K562 (cell line): ENCODE data around the gene SLC25A42. TPM values are rescaled to one million over a fixed set of nuclear protein-coding genes. Genes with fewer than 3 reads are reported as not detected.

Experiments
- ARHGAP35 ChIP-seq: fragments of 450-650 bp; IDR thresholded peaks from 2 replicates; pipeline ENCODE4 v1.6.1; 2018; ENCODE audit not compliant: partially characterized antibody
- ATF3 ChIP-seq, 2 experiments: fragments of 450-650 bp in 1 of 2; sonication (generic) in 1 of 2; formaldehyde crosslinking in 1 of 2; IDR thresholded peaks in 1 of 2; conservative IDR thresholded peaks in 1 of 2; 2 replicates each; pipeline versions ENCODE4 v1.6.1 to v1.8.1; 2016 to 2023; ENCODE audit warnings: mild to moderate bottlenecking in 2 of 2, moderate library complexity in 2 of 2, inconsistent platforms in 1 of 2, missing genetic modification reagents in 1 of 2
- BRD4 ChIP-seq: fragments of 200-600 bp; sonication (generic); IDR thresholded peaks from 2 replicates; pipeline ENCODE4 v1.6.1; 2017; ENCODE audit warnings: inconsistent platforms
- CBFA2T2 ChIP-seq: fragments of 450-650 bp; conservative IDR thresholded peaks from 2 replicates; pipeline ENCODE4 v1.6.1; 2017; ENCODE audit warnings: mild to moderate bottlenecking
- DDX20 ChIP-seq: fragments of 450-650 bp; IDR thresholded peaks from 2 replicates; pipeline ENCODE4 v1.6.1; 2016; ENCODE audit warnings: missing genetic modification characterization, low read depth, mild to moderate bottlenecking, missing compliant biosample characterization, moderate library complexity
- ETV5 ChIP-seq: sonication (generic); formaldehyde crosslinking; IDR thresholded peaks from 2 replicates; pipeline ENCODE4 v1.4.0; 2020; ENCODE audit warnings: low read depth, mild to moderate bottlenecking, missing genetic modification reagents
- GTF2F1 ChIP-seq: IDR thresholded peaks from 2 replicates; pipeline ENCODE4 v1.6.1; 2011; ENCODE audit warnings: low read depth, low read length, improper control_type of control experiment
- MEF2D ChIP-seq: conservative IDR thresholded peaks from 2 replicates; pipeline ENCODE4 v1.6.1; 2016; ENCODE audit warnings: low read depth, missing genetic modification characterization, missing compliant biosample characterization
- RBM22 ChIP-seq: fragments of 200-400 bp; formaldehyde crosslinking; IDR thresholded peaks from 2 replicates; pipeline ENCODE4 v1.6.1; 2018; ENCODE audit warnings: low read length, low read depth; ENCODE audit not compliant: poor library complexity, severe bottlenecking
- SP2 ChIP-seq: IDR thresholded peaks from 2 replicates; pipeline ENCODE4 v1.6.1; 2011; ENCODE audit warnings: mild to moderate bottlenecking, low read depth, low read length, moderate library complexity; ENCODE audit not compliant: poor library complexity, severe bottlenecking; ENCODE audit errors: extremely low read depth
- TAF9B ChIP-seq: fragments of 450-650 bp; IDR thresholded peaks from 2 replicates; pipeline ENCODE4 v1.6.1; 2018; ENCODE audit warnings: mild to moderate bottlenecking; ENCODE audit not compliant: partially characterized antibody
- TCF3 ChIP-seq: sonication (generic); formaldehyde crosslinking; IDR thresholded peaks from 2 replicates; pipeline ENCODE4 v1.4.0; 2020; ENCODE audit warnings: mild to moderate bottlenecking, missing genetic modification reagents
- ZNF124 ChIP-seq: sonication (generic); formaldehyde crosslinking; IDR thresholded peaks from 2 replicates; pipeline ENCODE4 v1.8.1; 2022; ENCODE audit warnings: missing genetic modification reagents
- ZNF212 ChIP-seq: fragments of 450-650 bp; formaldehyde crosslinking; IDR thresholded peaks from 2 replicates; pipeline ENCODE4 v1.4.0; 2020; ENCODE audit warnings: mild to moderate bottlenecking
- ZNF3 ChIP-seq: fragments of 250-450 bp; sonication (Bioruptor Pico); IDR thresholded peaks from 2 replicates; pipeline ENCODE4 v1.5.0; 2021; ENCODE audit warnings: mild to moderate bottlenecking, moderate library complexity
- ZNF395 ChIP-seq: fragments of 200-800 bp; sonication (Bioruptor generic); IDR thresholded peaks from 2 replicates; pipeline ENCODE4 v1.6.1; 2017; ENCODE audit warnings: missing genetic modification characterization, missing compliant biosample characterization
- ZNF444 ChIP-seq: fragments of 250-450 bp; sonication (Bioruptor Pico); IDR thresholded peaks from 2 replicates; pipeline ENCODE4 v1.4.0; 2020; ENCODE audit warnings: mild to moderate bottlenecking, moderate library complexity
- ZNF766 ChIP-seq: fragments of 200-800 bp; sonication (Bioruptor generic); conservative IDR thresholded peaks from 2 replicates; pipeline ENCODE4 v1.6.1; 2016; ENCODE audit warnings: missing genetic modification characterization, missing compliant biosample characterization
- polyA plus RNA-seq, 8 experiments: library from polyadenylated mRNA; depleted of rRNA in 4 of 8; stranded (reverse) in 5 of 8; unstranded in 3 of 8; fragments of >200 nt; fragmentation: Nextera tagmentation in 2 of 8; fragmentation: Illumina TruSeq in 1 of 8; extraction: Ambion mirVana in 2 of 8; extraction: Trizol in 1 of 8; gene quantifications; 2 replicates each; pipeline versions ENCODE4 v1.2.1 to v1.2.3, GENCODE V29; 2011 to 2014; ENCODE audit warnings: inconsistent platforms in 1 of 8, missing spikeins in 1 of 8
- total RNA-seq, 7 experiments: library from RNA; depleted of rRNA in 6 of 7; stranded (reverse); fragments of >200 nt in 6 of 7; fragmentation: Illumina TruSeq in 2 of 7; extraction: Trizol in 2 of 7; gene quantifications; 2 replicates each; pipeline versions ENCODE4 v1.2.1 to v1.2.3, GENCODE V29; 2011 to 2021; ENCODE audit warnings: low replicate concordance in 1 of 7
- TF ChIP-seq, protein P1 (sequence below): fragments of 250-450 bp; sonication (Bioruptor Pico); IDR thresholded peaks from 2 replicates; pipeline ENCODE4 v1.4.0; 2020; ENCODE audit warnings: borderline replicate concordance
- TF ChIP-seq, protein P2 (sequence below), 2 experiments: IDR thresholded peaks; 2 replicates each; pipeline ENCODE4 v1.6.1; 2011; ENCODE audit warnings: borderline replicate concordance in 1 of 2, control low read depth in 1 of 2, low read depth in 1 of 2, low read length in 1 of 2, mild to moderate bottlenecking in 1 of 2, mixed read lengths in 1 of 2, moderate library complexity in 1 of 2; ENCODE audit not compliant: insufficient read depth in 1 of 2, insufficient read length in 1 of 2, poor library complexity in 1 of 2, severe bottlenecking in 1 of 2; ENCODE audit errors: extremely low read depth in 1 of 2
- TF ChIP-seq, protein P3 (sequence below): sonication (generic); formaldehyde crosslinking; IDR thresholded peaks from 2 replicates; pipeline ENCODE4 v1.9.0; 2022; ENCODE audit warnings: mild to moderate bottlenecking, missing genetic modification reagents

Gene SLC25A42
- total and polyA plus RNA-seq, 9 of the 15 experiments (the other 6 are each of a cell fraction or from before 2014, with no cell fraction given) = 0.59 to 32.2 (median 14.1) TPM

DNA sequence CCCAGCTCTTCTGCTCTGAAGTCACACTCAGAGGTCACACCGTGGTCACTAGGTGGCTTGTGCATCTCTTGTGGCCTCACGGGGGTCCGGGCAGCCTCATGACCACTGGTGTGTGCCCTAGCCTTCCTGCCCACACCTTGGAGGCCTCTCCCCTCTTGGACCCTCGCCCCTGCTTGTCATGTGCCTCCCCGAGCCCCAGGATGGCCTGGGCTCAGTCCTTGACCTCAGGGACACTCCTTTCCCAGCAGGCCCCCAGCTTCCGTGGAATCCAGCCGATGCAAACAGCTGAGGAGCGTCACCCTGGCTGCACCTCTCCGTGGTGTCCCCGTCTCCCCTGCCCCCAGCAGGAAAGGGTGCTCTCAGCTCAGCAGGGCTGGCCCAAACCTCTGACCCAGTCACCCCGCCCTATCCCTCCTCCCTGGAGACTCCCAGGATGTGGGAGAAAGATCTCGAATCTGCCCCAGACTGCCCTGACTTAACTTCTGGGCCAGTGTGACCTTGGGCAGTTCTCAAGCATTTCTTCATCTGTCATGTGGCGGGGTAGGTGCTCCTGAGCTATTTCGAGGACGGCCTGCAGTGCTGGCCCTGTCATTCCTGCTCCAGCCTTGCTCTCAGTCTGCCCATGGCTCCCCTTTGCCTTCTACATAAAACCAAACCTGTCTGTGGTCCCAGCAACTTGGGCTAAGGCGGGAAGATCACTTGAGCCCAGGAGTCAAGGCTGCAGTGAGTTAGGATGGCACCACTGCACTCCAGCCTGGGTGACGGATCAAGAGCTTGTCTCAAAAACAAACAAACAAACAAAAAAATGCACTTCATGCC lies 4.6 kb upstream of the SLC25A42 start (continued):
- TF ChIP-seq, protein P1, sequence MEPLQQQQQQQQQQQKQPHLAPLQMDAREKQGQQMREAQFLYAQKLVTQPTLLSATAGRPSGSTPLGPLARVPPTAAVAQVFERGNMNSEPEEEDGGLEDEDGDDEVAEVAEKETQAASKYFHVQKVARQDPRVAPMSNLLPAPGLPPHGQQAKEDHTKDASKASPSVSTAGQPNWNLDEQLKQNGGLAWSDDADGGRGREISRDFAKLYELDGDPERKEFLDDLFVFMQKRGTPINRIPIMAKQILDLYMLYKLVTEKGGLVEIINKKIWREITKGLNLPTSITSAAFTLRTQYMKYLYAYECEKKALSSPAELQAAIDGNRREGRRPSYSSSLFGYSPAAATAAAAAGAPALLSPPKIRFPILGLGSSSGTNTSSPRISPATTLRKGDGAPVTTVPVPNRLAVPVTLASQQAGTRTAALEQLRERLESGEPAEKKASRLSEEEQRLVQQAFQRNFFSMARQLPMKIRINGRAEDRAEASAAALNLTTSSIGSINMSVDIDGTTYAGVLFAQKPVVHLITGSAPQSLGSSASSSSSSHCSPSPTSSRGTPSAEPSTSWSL (CRISPR knock-in tag) = 0 out of 2 replicates have a peak, but pooled peaks have one; percentile 61
- TF ChIP-seq CBFA2T2 (peak; percentile 12; the same call in 1 of the 2 replicates), ZNF444 (CRISPR knock-in tag) (no peak), DDX20 (tag) (no peak), ZNF3 (no peak), BRD4 (no peak), TAF9B (no peak), SP2 (no peak), ZNF124 (CRISPR knock-in tag) (no peak), ARHGAP35 (peak; percentile 43), ETV5 (CRISPR knock-in tag) (peak; percentile 89), ZNF212 (CRISPR knock-in tag) (no peak), ZNF766 (CRISPR knock-in tag) (no peak), TCF3 (CRISPR knock-in tag) (peak; percentile 54), GTF2F1 (no peak), ATF3 (IDR thresholded peaks at IDR 0.05) (no peak), ATF3 (CRISPR knock-in tag; conservative IDR thresholded peaks at IDR 0.05) (no peak), RBM22 (no peak), MEF2D (tag) (0 out of 2 replicates have a peak, but pooled peaks have one; percentile 33), ZNF395 (CRISPR knock-in tag) (peak; percentile 85; the same call in 1 of the 2 replicates)
- TF ChIP-seq, protein P2, sequence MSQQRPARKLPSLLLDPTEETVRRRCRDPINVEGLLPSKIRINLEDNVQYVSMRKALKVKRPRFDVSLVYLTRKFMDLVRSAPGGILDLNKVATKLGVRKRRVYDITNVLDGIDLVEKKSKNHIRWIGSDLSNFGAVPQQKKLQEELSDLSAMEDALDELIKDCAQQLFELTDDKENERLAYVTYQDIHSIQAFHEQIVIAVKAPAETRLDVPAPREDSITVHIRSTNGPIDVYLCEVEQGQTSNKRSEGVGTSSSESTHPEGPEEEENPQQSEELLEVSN (IDR thresholded peaks at IDR 0.05; ENCODE audit: borderline replicate concordance in 1 of 2, extremely low read depth in 1 of 2, insufficient read depth in 1 of 2, insufficient read length in 1 of 2, low read depth in 1 of 2, low read length in 1 of 2, poor library complexity in 1 of 2, severe bottlenecking in 1 of 2) = peak in 1 of 2 experiments; percentile 57
- TF ChIP-seq, protein P3, sequence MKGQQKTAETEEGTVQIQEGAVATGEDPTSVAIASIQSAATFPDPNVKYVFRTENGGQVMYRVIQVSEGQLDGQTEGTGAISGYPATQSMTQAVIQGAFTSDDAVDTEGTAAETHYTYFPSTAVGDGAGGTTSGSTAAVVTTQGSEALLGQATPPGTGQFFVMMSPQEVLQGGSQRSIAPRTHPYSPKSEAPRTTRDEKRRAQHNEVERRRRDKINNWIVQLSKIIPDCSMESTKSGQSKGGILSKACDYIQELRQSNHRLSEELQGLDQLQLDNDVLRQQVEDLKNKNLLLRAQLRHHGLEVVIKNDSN (CRISPR knock-in tag) = no peak
